AG09309 (cell line): ENCODE measurements around the gene BORCS5.

Experiments
- DNase-seq: peaks from one replicate; pipeline ENCODE4 v3.0.0-alpha.2; 2010; ENCODE audit warnings: low read depth
- H3K4me3 ChIP-seq: 2 replicates; pipeline ENCODE4 v1.5.1; 2011; ENCODE audit warnings: mild to moderate bottlenecking, low read depth, low read length, moderate library complexity; ENCODE audit not compliant: control insufficient read depth
- CTCF ChIP-seq: IDR thresholded peaks from 2 replicates; pipeline ENCODE4 v1.5.1; 2011; ENCODE audit warnings: mild to moderate bottlenecking, low read depth, low read length, inconsistent platforms; ENCODE audit not compliant: insufficient read depth, control insufficient read depth; ENCODE audit errors: missing control alignments

The BORCS5 gene

GRCh38 chr12:12511895-12512711 is 155.2 kb downstream of the BORCS5 start:
- DNase-seq = no peak
- H3K4me3 ChIP-seq = no peak overlapping the region
- no peak for TF ChIP-seq CTCF

GRCh38 chr12:12513416-12514006 is 156.6 kb downstream of the BORCS5 start:
- H3K4me3 ChIP-seq = no peak overlapping the region
- no peak for DNase-seq
- no peak for TF ChIP-seq CTCF

- no peak overlapping the region for H3K4me3 ChIP-seq
- no peak for TF ChIP-seq CTCF
- no peak for DNase-seq
Observed at GRCh38 chr12:12518464-12518845, 161.6 kb downstream of the BORCS5 start.

- DNase-seq = no peak
- no peak for TF ChIP-seq CTCF
- no peak overlapping the region for H3K4me3 ChIP-seq
Observed at GRCh38 chr12:12518919-12519318, 162.0 kb downstream of the BORCS5 start.
